HUES6 (cell line): Measurements from ENCODE around the gene ATP2B1.

Experiments
- H3K27ac ChIP-seq: 2 replicates; pipeline ENCODE4 v1.7.0; 2013; ENCODE audit warnings: low read depth, mild to moderate bottlenecking, low read length, inconsistent platforms
- H3K27me3 ChIP-seq: 2 replicates; pipeline ENCODE4 v1.6.1; 2013; ENCODE audit warnings: low read length; ENCODE audit not compliant: control insufficient read depth, insufficient read depth
- H3K36me3 ChIP-seq: 2 replicates; pipeline ENCODE4 v1.6.1; 2013; ENCODE audit warnings: low read length; ENCODE audit not compliant: control insufficient read depth, insufficient read depth
- H3K4me1 ChIP-seq: 2 replicates; pipeline ENCODE4 v1.6.1; 2013; ENCODE audit warnings: low read length; ENCODE audit not compliant: control insufficient read depth, insufficient read depth
- H3K4me3 ChIP-seq: 2 replicates; pipeline ENCODE4 v1.5.1; 2013; ENCODE audit warnings: low read depth, low read length
- H3K9ac ChIP-seq: one replicate; pipeline ENCODE4 v1.6.1; 2013; ENCODE audit warnings: mild to moderate bottlenecking, low read length
- H3K9me3 ChIP-seq: 2 replicates; pipeline ENCODE4 v1.6.1; 2013; ENCODE audit warnings: low read depth, low read length; ENCODE audit not compliant: control insufficient read depth, insufficient read depth

The ATP2B1 gene

GRCh38 chr12:89559753-89560152, 148.9 kb downstream of the ATP2B1 start:
- no peaks in the 10 kb centered on the region for H3K9me3 ChIP-seq
- H3K4me3 ChIP-seq = no peak overlapping the region
- H3K9ac ChIP-seq = no peak overlapping the region
- H3K36me3 ChIP-seq = no peaks in the 10 kb centered on the region
- H3K4me1 ChIP-seq = no peaks in the 10 kb centered on the region
- H3K27ac ChIP-seq = no peak overlapping the region
- no peaks in the 10 kb centered on the region for H3K27me3 ChIP-seq

GRCh38 chr12:89556976-89557375, 151.7 kb downstream of the ATP2B1 start:
- H3K4me3 ChIP-seq = no peak overlapping the region
- H3K4me1 ChIP-seq = no peaks in the 10 kb centered on the region
- H3K36me3 ChIP-seq = no peaks in the 10 kb centered on the region
- no peaks in the 10 kb centered on the region for H3K9me3 ChIP-seq
- no peaks in the 10 kb centered on the region for H3K27me3 ChIP-seq
- H3K9ac ChIP-seq = no peak overlapping the region
- H3K27ac ChIP-seq = no peak overlapping the region

- Histone ChIP-seq H3K27me3 (no peaks in the 10 kb centered on the region), H3K4me1 (no peaks in the 10 kb centered on the region), H3K4me3 (no peak overlapping the region), H3K9me3 (no peaks in the 10 kb centered on the region), H3K9ac (no peak overlapping the region), H3K27ac (no peak overlapping the region), H3K36me3 (no peaks in the 10 kb centered on the region)
Measured at GRCh38 chr12:89552376-89552775, 156.3 kb downstream of the ATP2B1 start.

GRCh38 chr12:89551747-89552146, 156.9 kb downstream of the ATP2B1 start:
- H3K27ac ChIP-seq = no peak overlapping the region
- no peaks in the 10 kb centered on the region for H3K4me1 ChIP-seq
- no peak overlapping the region for H3K4me3 ChIP-seq
- no peak overlapping the region for H3K9ac ChIP-seq
- no peaks in the 10 kb centered on the region for H3K36me3 ChIP-seq
- H3K27me3 ChIP-seq = no peaks in the 10 kb centered on the region
- no peaks in the 10 kb centered on the region for H3K9me3 ChIP-seq

GRCh38 chr12:89547101-89547500, 161.5 kb downstream of the ATP2B1 start:
- H3K9me3 ChIP-seq = no peaks in the 10 kb centered on the region
- no peaks in the 10 kb centered on the region for H3K4me1 ChIP-seq
- H3K4me3 ChIP-seq = no peak overlapping the region
- no peaks in the 10 kb centered on the region for H3K27me3 ChIP-seq
- H3K9ac ChIP-seq = no peak overlapping the region
- no peaks in the 10 kb centered on the region for H3K36me3 ChIP-seq
- H3K27ac ChIP-seq = no peak overlapping the region

- Histone ChIP-seq H3K9ac (no peak overlapping the region), H3K9me3 (no peaks in the 10 kb centered on the region), H3K36me3 (no peaks in the 10 kb centered on the region), H3K27ac (no peak overlapping the region), H3K4me3 (no peak overlapping the region), H3K27me3 (no peaks in the 10 kb centered on the region), H3K4me1 (no peaks in the 10 kb centered on the region)
Measured at GRCh38 chr12:89546151-89546550, 162.5 kb downstream of the ATP2B1 start.

- H3K9me3 ChIP-seq = no peaks in the 10 kb centered on the region
- H3K9ac ChIP-seq = no peak overlapping the region
- H3K4me1 ChIP-seq = no peaks in the 10 kb centered on the region; the same call in 1 of the 2 replicates
- no peaks in the 10 kb centered on the region for H3K27me3 ChIP-seq
- no peak overlapping the region for H3K4me3 ChIP-seq
- no peaks in the 10 kb centered on the region for H3K36me3 ChIP-seq
- no peak overlapping the region for H3K27ac ChIP-seq
Measured at GRCh38 chr12:89544681-89545184, 163.9 kb downstream of the ATP2B1 start.

- Histone ChIP-seq H3K4me3 (no peak overlapping the region), H3K9me3 (no peaks in the 10 kb centered on the region), H3K27ac (no peak overlapping the region), H3K4me1 (no peaks in the 10 kb centered on the region; the same call in 1 of the 2 replicates), H3K9ac (no peak overlapping the region), H3K27me3 (no peaks in the 10 kb centered on the region), H3K36me3 (no peaks in the 10 kb centered on the region)
Measured at GRCh38 chr12:89544022-89544421, 164.6 kb downstream of the ATP2B1 start.

- Histone ChIP-seq H3K27me3 (no peaks in the 10 kb centered on the region), H3K27ac (no peak overlapping the region), H3K36me3 (no peaks in the 10 kb centered on the region), H3K4me1 (no peaks in the 10 kb centered on the region; the same call in 1 of the 2 replicates), H3K4me3 (no peak overlapping the region), H3K9me3 (no peaks in the 10 kb centered on the region), H3K9ac (no peak overlapping the region)
Measured at GRCh38 chr12:89542912-89543592, 165.6 kb downstream of the ATP2B1 start.

- Histone ChIP-seq H3K36me3 (no peaks in the 10 kb centered on the region), H3K27me3 (no peaks in the 10 kb centered on the region), H3K9ac (no peak overlapping the region), H3K9me3 (no peaks in the 10 kb centered on the region), H3K4me1 (no peaks in the 10 kb centered on the region; the same call in 1 of the 2 replicates), H3K4me3 (no peak overlapping the region), H3K27ac (no peak overlapping the region)
Measured at GRCh38 chr12:89542236-89542635, 166.4 kb downstream of the ATP2B1 start.

- Histone ChIP-seq H3K4me1 (no peaks in the 10 kb centered on the region; the same call in 1 of the 2 replicates), H3K9me3 (no peaks in the 10 kb centered on the region), H3K9ac (no peak overlapping the region), H3K27me3 (no peaks in the 10 kb centered on the region), H3K27ac (no peak overlapping the region), H3K36me3 (no peaks in the 10 kb centered on the region), H3K4me3 (no peak overlapping the region)
Measured at GRCh38 chr12:89540586-89540985, 168.1 kb downstream of the ATP2B1 start.
